GM18867 (cell line): ENCODE data around the gene HIVEP3.

ENCODE experiments used
- ATAC-seq: cut with Tn5 transposase; IDR thresholded peaks from one replicate; pipeline ENCODE4 v1.9.1; 2021; ENCODE audit warnings: mild to moderate bottlenecking, moderate library complexity; ENCODE audit not compliant: unreplicated experiment

Gene HIVEP3

GRCh38 chr1:41794031-41794430 lies 124.7 kb downstream of the HIVEP3 start:
- no peak for ATAC-seq

DNA sequence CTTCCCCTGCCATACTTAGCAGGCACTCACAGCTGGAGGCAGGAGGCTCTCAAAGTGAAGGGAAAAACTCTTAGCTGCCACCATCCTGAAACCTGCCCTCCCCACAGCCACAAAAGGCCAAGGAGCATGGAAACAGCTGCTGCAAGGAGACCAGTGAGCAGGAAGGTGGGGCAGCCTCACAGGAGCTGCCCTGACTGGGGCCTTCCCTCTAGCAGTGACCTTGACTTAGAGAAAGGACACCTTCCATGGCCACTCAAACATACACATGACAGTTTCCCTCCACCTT lies 126.3 kb downstream of the HIVEP3 start:
- no peak for ATAC-seq

GRCh38 chr1:41791667-41792484 lies 126.8 kb downstream of the HIVEP3 start:
- no peak for ATAC-seq

DNA sequence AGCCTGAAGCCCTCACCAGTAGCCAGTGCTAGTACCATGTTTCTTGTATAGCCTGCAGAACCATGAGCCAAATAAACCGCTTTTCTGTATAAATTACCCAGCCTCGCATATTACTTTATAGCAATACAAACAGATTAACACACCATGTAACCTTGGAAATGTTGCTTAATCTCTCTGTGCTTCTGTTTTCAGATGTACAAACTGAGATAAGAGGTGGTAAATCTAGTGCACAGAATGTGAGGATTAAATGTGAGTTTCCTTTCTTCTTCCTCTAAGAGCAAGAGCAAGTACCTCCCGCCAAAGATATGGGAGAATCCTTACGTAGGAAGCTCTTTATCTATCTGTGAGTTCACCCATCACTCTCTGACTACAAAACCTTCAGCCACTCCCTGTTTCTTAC lies 128.4 kb downstream of the HIVEP3 start:
- ATAC-seq = no peak

DNA sequence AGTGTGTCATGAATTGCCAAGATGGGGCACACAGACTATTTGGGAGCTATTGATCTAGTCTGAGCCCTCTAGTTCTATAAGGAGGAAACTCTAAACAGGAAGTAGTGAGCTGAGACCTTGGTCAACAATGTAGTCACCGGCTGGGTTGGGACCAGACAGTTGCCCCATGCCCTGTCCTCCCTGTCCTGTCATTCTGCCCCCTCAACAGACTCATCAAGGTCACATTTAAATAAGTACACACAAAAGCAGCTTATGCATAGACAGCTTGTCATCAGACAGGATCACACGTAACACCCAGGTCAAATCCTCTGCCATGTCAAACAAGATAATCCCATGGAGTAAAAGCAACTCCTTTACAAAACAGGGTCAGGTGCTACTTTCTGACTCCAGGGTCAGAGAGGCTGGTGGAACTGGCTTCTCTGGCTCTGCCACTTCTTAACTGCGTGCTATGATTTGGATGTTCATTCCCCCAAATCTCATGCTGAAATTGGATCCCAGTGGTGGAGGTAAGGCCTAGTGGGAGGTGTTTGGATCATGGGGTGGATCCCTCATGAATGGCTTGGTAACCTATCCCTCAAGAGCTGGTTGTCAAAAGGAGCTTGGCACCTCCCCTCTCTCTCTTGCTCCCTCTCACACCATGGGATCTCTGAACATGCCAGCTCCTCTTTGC lies 128.9 kb downstream of the HIVEP3 start:
- no peak for ATAC-seq

- no peak for ATAC-seq
Measured at GRCh38 chr1:41788427-41788826, 130.3 kb downstream of the HIVEP3 start.

DNA sequence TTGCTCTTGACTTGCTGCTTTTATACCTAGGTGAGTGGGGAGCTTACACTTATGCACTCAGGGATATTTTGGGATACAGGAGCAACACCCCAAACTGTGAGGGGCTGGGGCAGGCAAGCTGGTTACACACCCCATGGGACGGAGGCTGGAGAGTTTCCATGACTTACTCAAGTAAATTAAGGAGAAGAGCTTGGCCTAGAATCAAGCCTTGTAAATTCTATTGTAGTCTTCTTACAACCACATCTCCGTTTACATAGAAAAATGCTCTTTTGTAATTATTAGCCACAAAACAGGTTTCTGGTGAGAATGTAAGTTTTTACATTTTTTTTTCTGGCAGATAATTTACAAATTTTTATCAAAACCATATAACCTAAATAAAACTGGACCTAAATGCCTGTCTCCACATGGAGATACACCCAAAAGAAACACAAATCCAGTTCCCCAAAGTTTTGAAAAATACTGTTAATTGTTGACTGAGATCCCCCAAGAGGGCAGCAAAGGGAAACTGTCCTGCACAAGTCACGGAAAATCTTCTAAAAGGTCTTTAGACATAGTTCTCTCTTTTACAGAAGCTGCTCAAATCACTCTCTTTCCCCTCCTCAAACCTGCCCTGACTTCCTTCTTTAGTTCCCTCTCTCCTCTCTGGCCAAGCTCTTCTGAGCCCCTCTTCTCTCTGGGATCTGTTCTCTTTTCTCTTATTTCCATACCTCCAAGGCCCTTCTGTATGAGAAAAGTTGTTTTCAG lies 134.0 kb downstream of the HIVEP3 start:
- no peak for ATAC-seq

DNA sequence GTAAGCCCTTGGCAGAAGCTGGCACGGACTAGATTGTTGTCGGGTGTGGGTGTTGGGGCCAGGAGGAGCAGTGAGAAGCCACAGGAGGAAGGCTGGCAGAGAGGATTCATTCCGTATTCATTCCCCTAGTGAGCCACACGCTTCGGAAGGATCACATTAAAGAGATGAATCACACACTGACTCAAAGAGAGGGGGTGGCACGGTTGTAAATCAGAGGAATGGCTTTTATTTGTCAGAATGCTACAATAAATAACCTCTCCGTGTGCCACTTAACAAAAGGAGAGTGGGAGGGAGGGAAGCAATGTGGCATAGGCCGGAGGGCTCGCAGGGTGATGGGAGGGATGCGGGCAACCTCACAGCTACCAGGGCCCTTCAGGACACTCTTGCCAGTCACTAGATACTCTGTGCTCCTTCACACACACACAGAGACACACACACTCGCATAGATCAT lies 135.5 kb downstream of the HIVEP3 start:
- ATAC-seq = no peak

GRCh38 chr1:41780916-41781315 lies 137.8 kb downstream of the HIVEP3 start:
- no peak for ATAC-seq

DNA sequence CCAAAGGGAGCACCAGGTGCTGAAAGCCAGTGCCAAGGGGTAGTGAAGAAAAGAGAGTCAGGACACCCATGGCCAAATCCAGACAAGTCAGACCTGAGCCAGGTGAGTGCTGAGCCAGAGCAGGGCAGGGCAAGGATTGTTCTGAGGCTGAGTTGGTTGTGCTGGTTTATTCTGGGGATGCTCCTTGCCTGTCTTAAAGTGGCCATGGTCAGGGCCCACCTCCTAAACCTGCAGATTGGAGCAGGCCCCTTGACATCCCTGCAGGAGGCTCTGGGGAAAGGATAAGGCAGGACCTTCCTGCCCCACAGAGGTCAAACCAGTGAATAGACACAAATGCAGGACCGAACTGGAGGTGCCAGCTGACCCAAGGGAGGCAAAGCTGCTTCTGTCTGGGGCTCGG lies 138.4 kb downstream of the HIVEP3 start:
- no peak for ATAC-seq

DNA sequence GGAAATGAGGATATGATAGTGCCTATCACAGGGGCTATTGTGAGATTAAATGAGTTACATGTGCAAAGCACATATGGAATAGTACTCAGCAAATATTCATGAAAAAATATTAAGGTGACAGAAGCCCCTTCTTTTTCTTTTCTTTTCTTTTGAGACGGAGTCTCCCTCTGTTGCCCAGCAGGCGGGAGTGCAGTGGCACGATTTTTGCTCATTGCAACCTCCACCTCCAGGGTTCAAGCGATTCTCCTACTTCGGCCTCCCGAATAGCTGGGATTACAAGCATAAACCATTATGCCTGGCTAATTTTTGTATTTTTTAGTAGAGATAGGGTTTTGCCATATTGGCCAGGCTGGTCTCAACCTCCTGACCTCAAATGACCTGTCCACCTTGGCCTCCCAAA lies 139.4 kb downstream of the HIVEP3 start:
- no peak for ATAC-seq

DNA sequence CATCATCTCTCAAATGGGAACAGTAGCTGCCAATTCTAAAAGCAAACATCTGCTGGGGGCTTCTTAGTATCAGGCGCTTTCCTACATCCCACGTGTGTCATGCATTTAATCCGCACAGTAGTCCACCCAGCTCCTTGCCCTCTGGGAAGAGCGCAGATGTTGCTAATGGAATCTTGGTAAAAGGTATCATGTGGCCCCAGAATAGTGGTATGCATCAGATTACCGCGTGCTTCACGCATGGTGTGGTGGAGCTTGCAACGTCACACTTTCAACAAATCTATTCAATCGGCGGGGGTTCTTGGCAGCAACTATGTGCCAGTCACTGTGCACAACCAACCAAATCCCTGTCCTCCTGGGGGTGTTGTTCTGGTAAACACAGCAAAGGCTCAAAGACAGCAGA lies 141.0 kb downstream of the HIVEP3 start:
- no peak for ATAC-seq

DNA sequence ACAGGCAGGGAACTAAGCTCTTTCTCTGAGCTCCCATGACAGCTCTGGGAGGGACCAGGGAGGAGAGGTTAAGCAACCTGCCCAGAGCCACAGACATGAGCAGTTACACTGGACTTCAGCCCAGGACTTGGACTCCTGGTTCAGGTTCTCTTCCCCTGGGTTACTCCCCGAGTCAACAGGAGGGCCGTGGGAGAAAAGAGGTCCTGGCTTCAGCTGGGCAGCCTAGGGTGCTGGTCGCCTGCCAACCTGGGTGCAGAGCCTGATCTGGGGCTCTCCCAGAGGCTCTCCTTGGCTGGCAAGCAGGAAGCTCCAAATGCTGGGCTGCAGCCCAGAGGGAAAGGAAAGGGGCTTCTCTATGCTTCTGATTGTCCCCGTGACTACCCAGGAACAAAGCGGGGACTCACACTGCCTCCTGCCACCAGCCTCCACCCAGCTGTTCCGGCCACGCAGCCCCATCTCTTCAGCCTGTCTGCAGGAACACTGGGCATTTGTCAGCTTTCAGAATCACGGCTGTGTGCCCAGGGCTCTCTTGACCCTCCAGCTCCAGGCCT lies 141.8 kb downstream of the HIVEP3 start:
- no peak for ATAC-seq

DNA sequence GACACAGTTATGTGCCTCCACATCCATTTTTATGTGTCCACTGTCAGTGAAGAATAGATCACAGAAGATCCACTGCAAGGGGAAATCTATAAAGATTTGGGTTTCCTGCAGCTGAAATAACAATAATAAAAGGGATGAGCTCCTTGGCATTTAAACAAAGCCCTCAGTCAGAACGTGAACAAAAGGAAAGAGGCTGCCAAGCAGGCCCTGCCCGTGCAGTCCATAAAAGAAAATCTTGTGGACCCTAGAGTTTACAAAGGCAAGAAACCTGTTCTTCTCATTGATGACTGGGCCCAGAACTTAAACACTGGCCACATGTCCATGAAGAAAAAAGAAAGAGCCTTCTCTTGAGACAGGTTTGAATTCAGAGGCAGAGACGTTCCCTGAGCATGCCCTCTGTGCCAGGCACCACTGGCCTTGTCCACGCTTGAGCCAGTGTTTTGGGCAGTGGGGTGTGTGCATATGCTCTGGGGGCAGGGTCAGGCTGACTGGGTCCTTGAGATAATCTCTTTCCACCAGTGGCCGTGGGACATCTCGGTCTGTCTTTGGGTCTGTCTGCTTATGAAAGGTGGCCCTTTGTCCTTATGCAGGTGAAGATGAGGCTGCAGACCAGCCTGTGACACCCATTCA lies 142.7 kb downstream of the HIVEP3 start:
- ATAC-seq = no peak

GRCh38 chr1:41774471-41774990 lies 144.2 kb downstream of the HIVEP3 start:
- ATAC-seq = no peak

GRCh38 chr1:41773842-41774241 lies 144.9 kb downstream of the HIVEP3 start:
- ATAC-seq = no peak

DNA sequence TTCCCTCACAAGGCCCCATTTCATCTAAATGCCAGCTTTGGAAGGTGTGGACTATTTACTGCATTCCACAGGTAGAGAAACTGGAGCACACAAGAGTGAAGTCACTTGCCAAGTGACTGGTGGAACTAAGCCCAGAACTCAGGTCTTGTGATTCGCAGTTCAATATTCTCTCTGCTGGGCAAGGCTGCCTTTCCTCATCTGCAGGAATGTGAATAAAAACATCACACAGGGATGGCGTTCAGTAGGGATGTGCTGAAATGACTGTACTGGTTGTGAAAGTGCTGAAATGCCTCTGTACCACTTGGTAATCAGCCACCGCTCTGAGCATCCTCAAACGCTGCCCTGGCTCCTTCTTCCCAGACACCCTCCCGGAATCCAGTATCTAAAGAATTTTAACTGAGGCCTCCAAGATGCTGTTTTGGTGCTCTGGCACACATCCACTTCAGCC lies 145.6 kb downstream of the HIVEP3 start:
- ATAC-seq = no peak

DNA sequence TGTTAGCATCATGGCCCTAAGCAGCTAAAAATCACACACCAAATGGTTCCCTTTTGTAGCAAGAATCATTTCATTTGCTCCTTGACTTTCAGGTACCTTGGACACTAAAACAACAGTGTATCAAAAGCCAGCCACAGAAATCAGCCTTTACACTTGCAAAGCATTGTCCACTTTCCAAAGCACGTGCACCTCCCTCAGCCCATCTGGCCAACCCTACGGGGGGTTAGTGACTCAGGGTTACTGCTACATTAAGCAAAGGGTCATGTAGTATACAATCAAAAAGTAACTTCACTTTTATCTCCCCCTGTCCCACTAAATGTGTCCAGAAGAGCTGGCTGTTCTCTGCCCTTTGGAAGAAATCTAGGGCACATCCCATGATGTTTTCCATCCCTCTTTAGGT lies 149.7 kb downstream of the HIVEP3 start:
- no peak for ATAC-seq

DNA sequence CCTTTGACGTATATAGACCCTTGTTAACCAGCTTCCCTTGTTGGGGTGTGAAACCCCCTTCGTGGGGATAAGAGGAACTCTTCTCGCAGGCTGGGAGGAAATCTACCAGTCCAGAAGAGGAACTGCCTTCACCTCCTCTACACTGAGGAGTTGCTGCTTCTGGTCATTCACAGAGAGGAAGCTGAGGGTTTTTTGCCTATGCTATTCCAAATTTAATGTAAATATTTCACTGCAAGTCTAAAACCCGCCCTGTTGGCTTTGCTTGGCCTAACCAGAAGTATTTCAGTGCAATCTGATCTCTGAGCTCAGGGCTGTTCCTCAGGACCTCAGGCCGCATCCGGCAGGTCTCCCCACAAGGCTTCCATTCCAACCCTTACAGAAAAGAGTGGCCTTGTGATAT lies 150.1 kb downstream of the HIVEP3 start:
- ATAC-seq = no peak

DNA sequence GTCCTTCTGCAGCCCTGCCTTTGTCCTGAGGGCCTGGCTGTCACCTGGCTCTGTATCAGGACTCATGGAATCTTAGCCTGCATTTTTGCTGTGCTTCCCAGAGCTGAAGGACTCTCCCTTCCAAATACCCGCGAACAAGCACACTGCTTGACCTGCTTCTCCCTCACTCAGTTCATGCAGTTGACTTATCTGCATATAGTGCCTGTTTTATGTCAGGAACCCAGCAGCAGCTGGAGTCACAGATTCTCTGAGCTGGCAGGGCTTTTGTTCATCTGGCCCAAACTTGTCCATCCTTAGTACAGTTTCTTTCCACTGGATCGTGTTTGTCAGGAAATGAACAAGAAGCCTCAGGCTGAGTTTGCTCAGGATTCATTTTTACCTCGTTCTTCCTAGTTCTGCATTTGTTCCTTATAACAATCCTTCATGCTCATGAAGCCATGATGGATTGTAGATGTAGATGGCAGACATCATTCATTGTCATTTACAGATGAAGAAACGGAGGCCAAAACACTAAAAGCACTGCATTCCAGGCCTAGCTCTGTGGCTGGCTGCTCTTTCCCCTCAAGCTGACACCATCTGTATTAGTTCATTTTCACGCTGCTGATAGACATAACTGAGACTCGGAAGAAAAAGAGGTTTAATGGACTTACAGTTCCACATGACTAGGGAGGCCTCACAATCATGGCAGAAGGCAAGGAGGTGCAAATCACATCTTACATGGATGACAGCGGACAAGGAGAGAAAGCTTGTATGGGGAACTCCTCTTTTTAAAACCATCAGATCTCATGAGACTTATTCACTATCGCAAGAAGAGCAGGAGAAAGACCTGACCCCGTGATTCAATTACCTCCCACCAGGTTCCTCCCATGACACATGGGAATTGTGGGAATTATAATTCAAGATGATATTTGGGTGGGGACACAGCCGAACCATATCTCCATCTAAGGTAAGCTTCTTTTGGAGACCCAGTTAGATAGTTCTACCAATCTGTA lies 150.9 kb downstream of the HIVEP3 start:
- no peak for ATAC-seq
